ENCODE results near the gene SIDT1. TPM values are rescaled to one million over a fixed set of nuclear protein-coding genes. Genes with fewer than 3 reads are reported as not detected.
A peak's percentile ranks its signal among the peaks of the same experiment; 100 is the strongest.

Gene SIDT1
- total RNA-seq, 1 donor from 2014 or later: 0.78 TPM

GRCh38 chr3:113659101-113659541 lies 126.8 kb downstream of the SIDT1 start:
- intact Hi-C loops (cut with DNase I): no loop called here

GRCh38 chr3:113659996-113660395 lies 127.6 kb downstream of the SIDT1 start:
- no peak for ATAC-seq (ENCODE audit: poor library complexity)
- intact Hi-C loops (cut with DNase I): no loop called here
- no peak for DNase-seq

More at GRCh38 chr3:113659101-113659541, 126.8 kb downstream of the SIDT1 start:
- ATAC-seq (ENCODE audit: poor library complexity): no peak
- no peak for DNase-seq

GRCh38 chr3:113660458-113660857 lies 128.1 kb downstream of the SIDT1 start:
- DNase-seq (no peak), ATAC-seq (ENCODE audit: poor library complexity) (peak; percentile 21)
- intact Hi-C loops (cut with DNase I): no loop called here

- DNase-seq (no peak), ATAC-seq (ENCODE audit: poor library complexity) (peak; percentile 87)
- intact Hi-C loops (cut with DNase I): no loop called here
Measured at GRCh38 chr3:113660896-113661295, 128.5 kb downstream of the SIDT1 start.

- no peak for DNase-seq
- no peak for ATAC-seq (ENCODE audit: poor library complexity)
- intact Hi-C loops (cut with DNase I): no loop called here
Measured at GRCh38 chr3:113662824-113663223, 130.5 kb downstream of the SIDT1 start.

GRCh38 chr3:113663324-113663750 lies 131.0 kb downstream of the SIDT1 start:
- intact Hi-C loops (cut with DNase I): no loop called here
- no peak for ATAC-seq (ENCODE audit: poor library complexity)

GRCh38 chr3:113663761-113664160 lies 131.4 kb downstream of the SIDT1 start:
- intact Hi-C loops (cut with DNase I): no loop called here
- DNase-seq (no peak), ATAC-seq (ENCODE audit: poor library complexity) (no peak)

More at GRCh38 chr3:113663324-113663750, 131.0 kb downstream of the SIDT1 start:
- no peak for DNase-seq

GRCh38 chr3:113664523-113665094 lies 132.3 kb downstream of the SIDT1 start:
- no peak for DNase-seq
- intact Hi-C loops (cut with DNase I): no loop called here
- no peak for ATAC-seq (ENCODE audit: poor library complexity)

- DNase-seq (no peak), ATAC-seq (ENCODE audit: poor library complexity) (no peak)
- intact Hi-C loops (cut with DNase I): no loop called here
Measured at GRCh38 chr3:113668015-113668414, 135.7 kb downstream of the SIDT1 start.

- ATAC-seq (ENCODE audit: poor library complexity) (no peak), DNase-seq (no peak)
- intact Hi-C loops (cut with DNase I): no loop called here
Measured at GRCh38 chr3:113673593-113673992, 141.2 kb downstream of the SIDT1 start.

GRCh38 chr3:113676261-113676660 lies 143.9 kb downstream of the SIDT1 start:
- DNase-seq (no peak), ATAC-seq (ENCODE audit: poor library complexity) (no peak)
- intact Hi-C loops (cut with DNase I): no loop called here

GRCh38 chr3:113677737-113678136 lies 145.4 kb downstream of the SIDT1 start:
- DNase-seq: no peak
- intact Hi-C loops (cut with DNase I): no loop called here
- no peak for ATAC-seq (ENCODE audit: poor library complexity)

- ATAC-seq (ENCODE audit: poor library complexity): no peak
- intact Hi-C loops (cut with DNase I): no loop called here
- no peak for DNase-seq
Measured at GRCh38 chr3:113678773-113679172, 146.4 kb downstream of the SIDT1 start.

Small RNA genes within 50 kb of the gene (microRNA-seq; reads per million reads assigned to microRNA genes)
- gene MIR4446: not detected

Other genes with a start within 250 kb of the SIDT1 start
- gene CFAP44, start 91.1 kb upstream of the SIDT1 start, total RNA-seq: 3.2 TPM
- 3.7 TPM for gene SPICE1, start 17.4 kb upstream of the SIDT1 start, total RNA-seq
- 12.7 TPM for gene USF3, start 164.1 kb downstream of the SIDT1 start, total RNA-seq
- gene NAA50, start 213.7 kb downstream of the SIDT1 start, total RNA-seq: 77.5 TPM
- gene ATP6V1A, start 214.5 kb downstream of the SIDT1 start, total RNA-seq: 17.9 TPM

Measured in Right ventricle myocardium superior (tissue), 1 donor.